Activated B cell treated with CpG ODN at 0.5 μM for 24 hours (primary cell): ENCODE data around the gene NEK10. TPM values are rescaled to one million over a fixed set of nuclear protein-coding genes. Genes with fewer than 3 reads are reported as not detected.
A peak's percentile ranks its signal among the peaks of the same experiment; 100 is the strongest.

Experiments used
- ATAC-seq: fragments of 200-7000 bp; cut with Tn5 transposase; one replicate; pipeline ENCODE4 v1.10.0; 2021; ENCODE audit warnings: low read depth, mild to moderate bottlenecking, moderate library complexity
- CTCF ChIA-PET: fragments of 350-600 bp; sonication (Branson Sonifier 250); formaldehyde crosslinking; loops from one replicate; lab custom pipeline; 2021; ENCODE audit warnings: antibody characterized with exemption; lab: Charles Lee
- POLR2A ChIA-PET: fragments of 350-600 bp; sonication (Branson Sonifier 250); formaldehyde crosslinking; loops from one replicate; lab custom pipeline; 2021; ENCODE audit warnings: antibody characterized with exemption; lab: Charles Lee
- DNase-seq: peaks from one replicate; pipeline ENCODE4 v3.0.0; 2022
- H3K27ac Mint-ChIP-seq: one replicate; pipeline ENCODE4 v1.8.0; 2020; ENCODE audit warnings: mixed read lengths
- H3K27me3 Mint-ChIP-seq: one replicate; pipeline ENCODE4 v1.8.0; 2021; ENCODE audit warnings: mixed read lengths
- H3K36me3 Mint-ChIP-seq: one replicate; pipeline ENCODE4 v1.8.0; 2021; ENCODE audit warnings: low read depth, mixed read lengths
- H3K4me1 Mint-ChIP-seq: one replicate; pipeline ENCODE4 v1.8.0; 2021; ENCODE audit warnings: mixed read lengths
- H3K4me3 Mint-ChIP-seq: one replicate; pipeline ENCODE4 v1.8.0; 2020; ENCODE audit warnings: mild to moderate bottlenecking, mixed read lengths
- H3K9me3 Mint-ChIP-seq: one replicate; pipeline ENCODE4 v1.8.0; 2020; ENCODE audit warnings: mixed read lengths
- CTCF ChIP-seq: fragments of 200-600 bp; IDR thresholded peaks from one replicate; pipeline ENCODE4 v1.8.0; 2022; ENCODE audit warnings: antibody characterized with exemption, mild to moderate bottlenecking
- intact Hi-C: fragments of 100-400 bp; cut with micrococcal nuclease; formaldehyde crosslinking; loops from one replicate; pipeline ENCODE4 v1.15.1; 2024
- total RNA-seq: library from RNA; stranded (reverse); gene quantifications from 2 replicates; pipeline ENCODE4 v1.2.3, GENCODE V29; 2022

NEK10 gene
- total RNA-seq, 1 donor from 2014 or later = 0.84 TPM

GRCh38 chr3:27138562-27138961 is 230.6 kb downstream of the NEK10 start:
- no peak for DNase-seq
- Mint-ChIP-seq H3K36me3 (no peaks in the 10 kb centered on the region), H3K27ac (no peak overlapping the region), H3K4me1 (no peaks in the 10 kb centered on the region), H3K9me3 (peaks cover 6% of the 10 kb centered on the region), H3K27me3 (no peaks in the 10 kb centered on the region), H3K4me3 (no peak overlapping the region)
- ChIA-PET POLR2A (no interaction called here), CTCF (no interaction called here)
- no peak for TF ChIP-seq CTCF
- intact Hi-C loops = loop anchor here (10.0 kb wide), 1 partner anchor 576 kb away; no protein-coding TSS in a partner anchor
- ATAC-seq = no peak

- ChIA-PET CTCF (no interaction called here), POLR2A (no interaction called here)
- no peak for TF ChIP-seq CTCF
- no peaks in the 10 kb centered on the region for H3K27me3 Mint-ChIP-seq
- H3K27ac Mint-ChIP-seq = no peak overlapping the region
- H3K4me1 Mint-ChIP-seq = no peaks in the 10 kb centered on the region
- no peaks in the 10 kb centered on the region for H3K36me3 Mint-ChIP-seq
- no peak for DNase-seq
- H3K4me3 Mint-ChIP-seq = no peak overlapping the region
- no peak for ATAC-seq
- H3K9me3 Mint-ChIP-seq = peaks cover 6% of the 10 kb centered on the region
- intact Hi-C loops = loop anchor here (10.0 kb wide), 1 partner anchor 577 kb away; no protein-coding TSS in a partner anchor
Measured at GRCh38 chr3:27138005-27138404, 231.2 kb downstream of the NEK10 start.

GRCh38 chr3:27134171-27134796 is 234.9 kb downstream of the NEK10 start:
- no peak overlapping the region for H3K4me3 Mint-ChIP-seq
- no peaks in the 10 kb centered on the region for H3K4me1 Mint-ChIP-seq
- H3K27me3 Mint-ChIP-seq = no peaks in the 10 kb centered on the region
- no peaks in the 10 kb centered on the region for H3K36me3 Mint-ChIP-seq
- POLR2A ChIA-PET = interaction anchor here (0.8 kb wide), 1 partner anchor 578 kb away, joined by 4 read pairs; no protein-coding TSS in a partner anchor
- no peaks in the 10 kb centered on the region for H3K9me3 Mint-ChIP-seq
- DNase-seq = peak; percentile 27
- TF ChIP-seq CTCF = peak; percentile 83
- peak; percentile 71 for ATAC-seq
- intact Hi-C loops = loop anchor here (1.0 to 10.0 kb wide), 6 partner anchors 119 to 1485 kb away; no protein-coding TSS in a partner anchor
- no peak overlapping the region for H3K27ac Mint-ChIP-seq
- CTCF ChIA-PET = interaction anchor here (0.7 to 2.0 kb wide), 10 partner anchors 8 to 1198 kb away, joined by 3 to 9 read pairs (median 6); no protein-coding TSS in a partner anchor

- ChIA-PET POLR2A (no interaction called here), CTCF (no interaction called here)
- Mint-ChIP-seq H3K27me3 (no peaks in the 10 kb centered on the region), H3K27ac (no peak overlapping the region), H3K9me3 (no peaks in the 10 kb centered on the region), H3K4me1 (no peaks in the 10 kb centered on the region), H3K4me3 (no peak overlapping the region), H3K36me3 (no peaks in the 10 kb centered on the region)
- intact Hi-C loops = loop anchor here (10.0 kb wide), 1 partner anchor 582 kb away; no protein-coding TSS in a partner anchor
- ATAC-seq (no peak), DNase-seq (no peak)
- no peak for TF ChIP-seq CTCF
Measured at GRCh38 chr3:27133060-27133459, 236.1 kb downstream of the NEK10 start.

- ATAC-seq = no peak
- DNase-seq = no peak
- intact Hi-C loops = loop anchor here (10.0 kb wide), 1 partner anchor 584 kb away; no protein-coding TSS in a partner anchor
- TF ChIP-seq CTCF = no peak
- peaks cover 3% of the 10 kb centered on the region for H3K27me3 Mint-ChIP-seq
- H3K27ac Mint-ChIP-seq = no peak overlapping the region
- no peaks in the 10 kb centered on the region for H3K4me1 Mint-ChIP-seq
- CTCF ChIA-PET = interaction anchor here (1.0 kb wide), 1 partner anchor 9 kb away, joined by 3 read pairs; no protein-coding TSS in a partner anchor
- H3K36me3 Mint-ChIP-seq = no peaks in the 10 kb centered on the region
- no peak overlapping the region for H3K4me3 Mint-ChIP-seq
- no peaks in the 10 kb centered on the region for H3K9me3 Mint-ChIP-seq
- POLR2A ChIA-PET = no interaction called here
Measured at GRCh38 chr3:27130796-27131195, 238.4 kb downstream of the NEK10 start.
